ENCODE measurements around the gene MYH15. TPM values are rescaled to one million over a fixed set of nuclear protein-coding genes. Genes with fewer than 3 reads are reported as not detected.

The MYH15 gene
- total RNA-seq, 1 donor from 2014 or later: 1.0 TPM

DNA sequence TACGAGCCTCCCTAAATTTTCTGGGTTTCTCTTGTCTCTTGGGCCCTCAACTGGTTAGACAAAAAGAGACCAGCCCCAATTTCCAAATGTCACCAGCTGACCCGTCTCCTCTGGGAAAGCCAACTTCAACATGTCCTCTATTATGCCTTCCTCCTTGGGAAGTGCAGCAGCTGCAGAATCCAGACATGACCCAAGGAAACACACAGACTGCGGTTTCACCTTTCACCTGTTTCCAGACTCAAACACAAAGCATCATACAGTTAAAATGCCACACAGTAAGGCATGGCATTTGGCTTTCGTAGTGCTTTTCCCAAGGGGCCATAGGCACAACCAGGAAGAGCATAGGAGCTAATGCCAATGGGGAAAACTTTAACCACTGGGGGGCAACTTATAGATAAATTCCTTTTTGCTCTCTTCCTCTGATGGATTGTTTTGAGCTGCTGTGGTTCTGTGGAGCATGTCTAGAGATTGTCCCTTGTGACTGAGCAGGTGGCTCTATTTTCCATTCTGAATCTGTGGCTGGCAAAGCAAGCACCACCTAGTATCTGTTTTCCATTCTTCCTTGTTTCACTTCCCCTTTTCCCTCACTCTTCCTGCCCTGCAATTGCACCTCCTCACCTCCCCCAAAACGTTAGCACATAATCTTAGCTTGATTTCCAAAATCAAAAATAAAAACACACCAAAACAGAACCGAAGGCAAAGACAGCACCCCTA lies 164.7 kb downstream of the MYH15 start:
- Mint-ChIP-seq H3K4me1 (ENCODE audit: low read depth, unreplicated experiment) (peaks cover 6% of the 10 kb centered on the region), H3K36me3 (ENCODE audit: unreplicated experiment) (no peaks in the 10 kb centered on the region), H3K27me3 (ENCODE audit: unreplicated experiment) (no peaks in the 10 kb centered on the region), H3K4me3 (ENCODE audit: unreplicated experiment) (no peak overlapping the region), H3K27ac (ENCODE audit: unreplicated experiment) (no peak overlapping the region), H3K9me3 (ENCODE audit: unreplicated experiment) (no peaks in the 10 kb centered on the region)
- no peak for TF ChIP-seq CTCF (IDR thresholded peaks at IDR 0.05; ENCODE audit: partially characterized antibody, unreplicated experiment)
- DNase-seq: no peak

DNA sequence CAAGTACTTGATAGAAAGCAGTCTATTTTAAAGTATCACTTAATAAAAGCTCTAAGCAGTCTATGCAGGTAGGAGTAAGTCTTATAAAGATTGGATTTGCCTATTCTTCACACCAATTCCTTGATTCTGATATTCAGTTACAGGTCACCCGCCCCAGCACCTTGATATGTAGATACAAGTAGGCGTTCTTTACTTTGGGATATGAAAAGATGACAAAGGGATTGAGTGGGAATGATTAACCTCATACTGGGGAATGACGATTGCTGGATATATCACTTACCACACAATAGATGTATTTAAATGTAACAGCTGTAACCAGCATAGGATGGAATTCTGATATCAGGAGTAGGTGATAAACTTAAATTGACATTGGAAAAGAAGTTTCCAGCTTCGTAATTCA lies 166.9 kb downstream of the MYH15 start:
- no peaks in the 10 kb centered on the region for H3K9me3 Mint-ChIP-seq (ENCODE audit: unreplicated experiment)
- peaks cover 6% of the 10 kb centered on the region for H3K4me1 Mint-ChIP-seq (ENCODE audit: low read depth, unreplicated experiment)
- no peak overlapping the region for H3K27ac Mint-ChIP-seq (ENCODE audit: unreplicated experiment)
- no peaks in the 10 kb centered on the region for H3K27me3 Mint-ChIP-seq (ENCODE audit: unreplicated experiment)
- H3K4me3 Mint-ChIP-seq (ENCODE audit: unreplicated experiment): no peak overlapping the region
- H3K36me3 Mint-ChIP-seq (ENCODE audit: unreplicated experiment): no peaks in the 10 kb centered on the region
- no peak for TF ChIP-seq CTCF (IDR thresholded peaks at IDR 0.05; ENCODE audit: partially characterized antibody, unreplicated experiment)
- no peak for DNase-seq

- no peak for TF ChIP-seq CTCF (IDR thresholded peaks at IDR 0.05; ENCODE audit: partially characterized antibody, unreplicated experiment)
- Mint-ChIP-seq H3K27ac (ENCODE audit: unreplicated experiment) (no peak overlapping the region), H3K4me3 (ENCODE audit: unreplicated experiment) (no peak overlapping the region), H3K27me3 (ENCODE audit: unreplicated experiment) (no peaks in the 10 kb centered on the region), H3K9me3 (ENCODE audit: unreplicated experiment) (no peaks in the 10 kb centered on the region), H3K36me3 (ENCODE audit: unreplicated experiment) (no peaks in the 10 kb centered on the region), H3K4me1 (ENCODE audit: low read depth, unreplicated experiment) (peaks cover 6% of the 10 kb centered on the region)
- no peak for DNase-seq
Measured at GRCh38 chr3:108342837-108343486, 167.4 kb downstream of the MYH15 start.

- DNase-seq: no peak
- Mint-ChIP-seq H3K4me3 (ENCODE audit: unreplicated experiment) (no peak overlapping the region), H3K4me1 (ENCODE audit: low read depth, unreplicated experiment) (peaks cover 6% of the 10 kb centered on the region), H3K36me3 (ENCODE audit: unreplicated experiment) (no peaks in the 10 kb centered on the region), H3K27ac (ENCODE audit: unreplicated experiment) (no peak overlapping the region), H3K9me3 (ENCODE audit: unreplicated experiment) (no peaks in the 10 kb centered on the region), H3K27me3 (ENCODE audit: unreplicated experiment) (no peaks in the 10 kb centered on the region)
- no peak for TF ChIP-seq CTCF (IDR thresholded peaks at IDR 0.05; ENCODE audit: partially characterized antibody, unreplicated experiment)
Measured at GRCh38 chr3:108341911-108342310, 168.5 kb downstream of the MYH15 start.

DNA sequence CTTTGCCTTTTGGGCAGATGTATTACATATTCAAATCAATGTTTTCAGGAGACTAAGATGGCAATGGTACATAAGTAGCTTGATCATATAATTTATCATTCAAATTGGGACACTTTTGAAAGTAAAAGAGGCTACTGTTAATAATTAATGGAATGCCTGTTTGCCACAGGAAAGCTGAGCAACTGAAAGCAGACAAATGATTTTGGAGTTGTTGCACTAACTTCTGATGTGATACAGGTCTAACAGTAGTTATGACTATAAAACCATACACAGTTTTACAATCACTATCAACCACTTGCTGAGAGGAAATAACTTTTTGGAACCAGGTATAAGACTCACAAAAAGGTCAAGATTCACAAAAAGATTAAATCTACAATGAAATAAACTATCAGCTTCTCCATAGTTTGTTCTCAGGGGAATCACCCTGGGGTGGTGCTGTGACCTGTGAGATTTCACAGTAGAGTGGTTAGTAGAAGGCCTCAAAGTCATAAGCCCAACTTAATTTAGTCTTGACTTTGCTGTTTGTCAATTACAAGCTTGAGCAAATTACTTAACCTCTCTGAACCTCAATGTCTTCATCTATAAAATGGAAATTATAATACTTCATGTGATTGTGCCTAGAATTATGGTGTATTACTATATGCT lies 171.4 kb downstream of the MYH15 start:
- Mint-ChIP-seq H3K4me3 (ENCODE audit: unreplicated experiment) (no peak overlapping the region), H3K27ac (ENCODE audit: unreplicated experiment) (no peak overlapping the region)
- no peak for TF ChIP-seq CTCF (IDR thresholded peaks at IDR 0.05; ENCODE audit: partially characterized antibody, unreplicated experiment)

More for the DNA sequence above, 171.4 kb downstream of the MYH15 start:
- H3K36me3 Mint-ChIP-seq (ENCODE audit: unreplicated experiment): no peaks in the 10 kb centered on the region
- DNase-seq: no peak
- H3K4me1 Mint-ChIP-seq (ENCODE audit: low read depth, unreplicated experiment): no peaks in the 10 kb centered on the region
- H3K9me3 Mint-ChIP-seq (ENCODE audit: unreplicated experiment): no peaks in the 10 kb centered on the region
- H3K27me3 Mint-ChIP-seq (ENCODE audit: unreplicated experiment): no peaks in the 10 kb centered on the region
